ENCODE measurements around the gene LYST. TPM values are rescaled to one million over a fixed set of nuclear protein-coding genes. Genes with fewer than 3 reads are reported as not detected.
"Not testable (repeated sequence)": the region's sequence is repeated elsewhere in the genome, so short reads cannot be mapped to it uniquely, and the experiment has no call there.

The LYST gene
- polyA plus RNA-seq, 1 experiment: 6.5 TPM

- Histone ChIP-seq H3K4me3 (ENCODE audit: low read depth, low read length) (no peak overlapping the region), H3K9me3 (ENCODE audit: control insufficient read depth, insufficient read depth, low read length) (no peaks in the 10 kb centered on the region), H3K27me3 (ENCODE audit: control insufficient read depth, insufficient read depth, low read length) (no peaks in the 10 kb centered on the region), H3K27ac (ENCODE audit: low read depth, low read length) (no peak overlapping the region)
- ChIA-PET CTCF (interaction anchor here (2.8 to 4.4 kb wide), 2 partner anchors 9 to 120 kb away, joined by 13 to 18 read pairs; no protein-coding TSS in a partner anchor), POLR2A (no interaction called here)
- no peak for DNase-seq (ENCODE audit: low read depth, low spot score)
- TF ChIP-seq CTCF (IDR thresholded peaks at IDR 0.05; ENCODE audit: low read depth, low read length): no peak
Measured at GRCh38 chr1:235851939-235852338, 14.8 kb downstream of the LYST start.

- POLR2A ChIA-PET: not testable (repeated sequence)
Measured at GRCh38 chr1:235848251-235848650, 18.5 kb downstream of the LYST start.

GRCh38 chr1:235845656-235846107 lies 21.0 kb downstream of the LYST start:
- not testable (repeated sequence) for H3K9me3 ChIP-seq (ENCODE audit: control insufficient read depth, insufficient read depth, low read length)

More at GRCh38 chr1:235848251-235848650, 18.5 kb downstream of the LYST start:
- DNase-seq (ENCODE audit: low read depth, low spot score); H3K27ac ChIP-seq (ENCODE audit: low read depth, low read length); H3K4me3 ChIP-seq (ENCODE audit: low read depth, low read length); H3K9me3 ChIP-seq (ENCODE audit: control insufficient read depth, insufficient read depth, low read length); H3K27me3 ChIP-seq (ENCODE audit: control insufficient read depth, insufficient read depth, low read length): not testable (repeated sequence)
- CTCF ChIA-PET: interaction anchor here (1.8 kb wide), 1 partner anchor 123 kb away, joined by 13 read pairs; no protein-coding TSS in a partner anchor

GRCh38 chr1:235844776-235845175 lies 21.9 kb downstream of the LYST start:
- ChIA-PET CTCF (interaction anchor here (0.6 to 5.1 kb wide), 5 partner anchors 8 to 340 kb away, joined by 3 to 50 read pairs (median 3); partner anchors contain the start of gene B3GALNT2), POLR2A (interaction anchor here (0.6 kb wide), 1 partner anchor 411 kb away, joined by 3 read pairs; no protein-coding TSS in a partner anchor)
- no peak for DNase-seq (ENCODE audit: low read depth, low spot score)
- no peaks in the 10 kb centered on the region for H3K9me3 ChIP-seq (ENCODE audit: control insufficient read depth, insufficient read depth, low read length)
- H3K4me3 ChIP-seq (ENCODE audit: low read depth, low read length): no peak overlapping the region
- no peak for TF ChIP-seq CTCF (IDR thresholded peaks at IDR 0.05; ENCODE audit: low read depth, low read length)
- no peak overlapping the region for H3K27ac ChIP-seq (ENCODE audit: low read depth, low read length)
- H3K27me3 ChIP-seq (ENCODE audit: control insufficient read depth, insufficient read depth, low read length): no peaks in the 10 kb centered on the region

More at GRCh38 chr1:235845656-235846107, 21.0 kb downstream of the LYST start:
- POLR2A ChIA-PET; H3K27ac ChIP-seq (ENCODE audit: low read depth, low read length); DNase-seq (ENCODE audit: low read depth, low spot score); H3K4me3 ChIP-seq (ENCODE audit: low read depth, low read length); H3K27me3 ChIP-seq (ENCODE audit: control insufficient read depth, insufficient read depth, low read length): not testable (repeated sequence)
- CTCF ChIA-PET: interaction anchor here (1.0 to 5.1 kb wide), 3 partner anchors 16 to 332 kb away, joined by 3 to 50 read pairs (median 3); no protein-coding TSS in a partner anchor

GRCh38 chr1:235843461-235843961 lies 23.2 kb downstream of the LYST start:
- no peak for DNase-seq (ENCODE audit: low read depth, low spot score)
- no peak overlapping the region for H3K4me3 ChIP-seq (ENCODE audit: low read depth, low read length)
- H3K27ac ChIP-seq (ENCODE audit: low read depth, low read length): no peak overlapping the region
- peak; percentile 75 for TF ChIP-seq CTCF (IDR thresholded peaks at IDR 0.05; ENCODE audit: low read depth, low read length)
- CTCF ChIA-PET: interaction anchor here (0.6 to 5.1 kb wide), 32 partner anchors 9 to 339 kb away, joined by 3 to 50 read pairs (median 5); partner anchors contain the start of genes B3GALNT2 and LYST
- H3K9me3 ChIP-seq (ENCODE audit: control insufficient read depth, insufficient read depth, low read length): no peaks in the 10 kb centered on the region
- POLR2A ChIA-PET: no interaction called here
- no peaks in the 10 kb centered on the region for H3K27me3 ChIP-seq (ENCODE audit: control insufficient read depth, insufficient read depth, low read length)

- no peak for DNase-seq (ENCODE audit: low read depth, low spot score)
- H3K27ac ChIP-seq (ENCODE audit: low read depth, low read length): no peak overlapping the region
Measured at GRCh38 chr1:235841938-235842545, 24.7 kb downstream of the LYST start.

More at GRCh38 chr1:235841938-235842545, 24.7 kb downstream of the LYST start:
- ChIA-PET CTCF (interaction anchor here (0.6 to 5.1 kb wide), 20 partner anchors 8 to 338 kb away, joined by 3 to 50 read pairs (median 8); partner anchors contain the start of gene B3GALNT2), POLR2A (interaction anchor here (0.5 kb wide), 1 partner anchor 40 kb away, joined by 6 read pairs; no protein-coding TSS in a partner anchor)
- H3K4me3 ChIP-seq (ENCODE audit: low read depth, low read length): no peak overlapping the region
- TF ChIP-seq CTCF (IDR thresholded peaks at IDR 0.05; ENCODE audit: low read depth, low read length): no peak
- no peaks in the 10 kb centered on the region for H3K27me3 ChIP-seq (ENCODE audit: control insufficient read depth, insufficient read depth, low read length)
- H3K9me3 ChIP-seq (ENCODE audit: control insufficient read depth, insufficient read depth, low read length): no peaks in the 10 kb centered on the region

Measured in AG04450 (cell line).